Measurements from ENCODE around the gene ARHGAP6.
"Not testable (repeated sequence)": the region's sequence is repeated elsewhere in the genome, so short reads cannot be mapped to it uniquely, and the experiment has no call there.

ARHGAP6 gene

DNA sequence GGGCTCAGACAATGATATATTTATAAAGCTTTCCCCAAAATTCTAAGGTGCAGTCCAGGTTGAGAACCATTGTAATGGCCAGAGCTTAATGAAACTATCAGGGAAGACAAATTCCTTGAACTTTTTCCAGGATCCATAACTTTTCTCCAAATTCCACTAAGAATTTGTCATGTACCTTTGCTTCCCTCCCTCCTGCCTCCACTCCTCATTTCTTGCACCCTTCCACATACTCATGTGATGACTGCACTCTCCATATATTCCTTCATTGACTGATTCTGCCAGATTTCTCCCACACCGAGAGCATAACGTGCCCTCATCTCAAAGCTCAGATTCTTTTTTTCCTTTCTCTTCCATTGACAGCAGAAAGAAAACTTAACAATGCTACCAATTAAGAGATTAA is 393.4 kb downstream of the ARHGAP6 start:
- DNase-seq: no peak

DNA sequence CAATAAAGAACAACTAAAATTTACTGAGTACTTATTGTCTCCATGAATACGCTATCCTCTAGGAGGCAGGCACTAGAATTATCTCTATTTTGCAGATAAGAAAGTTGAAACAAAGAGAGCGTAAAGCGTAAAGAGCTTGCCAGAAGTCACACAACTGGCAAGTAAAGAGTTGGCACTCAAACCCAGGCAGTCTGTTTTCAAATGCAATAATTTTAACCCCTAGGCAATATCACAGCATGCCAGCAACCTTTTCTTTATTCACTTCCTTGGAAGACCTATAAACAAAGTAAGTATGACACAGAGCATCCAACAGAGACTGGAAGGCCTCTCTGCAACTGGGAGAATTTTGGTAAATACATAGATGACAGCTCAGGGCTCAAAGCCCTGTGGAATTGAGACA is 395.7 kb downstream of the ARHGAP6 start:
- no peak for DNase-seq

DNA sequence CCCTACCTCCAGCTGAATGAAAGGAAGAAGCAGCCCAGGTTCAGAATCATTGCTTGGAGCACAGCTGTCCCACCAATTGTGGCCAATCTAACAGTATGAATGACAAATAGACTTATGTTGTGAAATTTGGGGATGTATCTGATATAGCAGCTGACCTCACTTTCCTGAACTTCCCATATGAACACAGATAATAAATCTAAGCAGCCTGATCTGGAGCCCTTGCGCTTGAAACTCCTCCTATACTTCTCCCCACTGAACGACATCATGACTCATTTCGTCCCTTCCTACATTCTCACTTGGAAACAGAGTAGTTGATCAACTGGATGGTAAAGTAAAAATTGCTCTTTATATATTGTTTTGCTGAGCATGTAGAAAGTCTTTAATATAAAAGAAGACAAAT is 396.7 kb downstream of the ARHGAP6 start:
- DNase-seq: no peak

GRCh38 chrX:11267425-11267824 is 398.3 kb downstream of the ARHGAP6 start:
- DNase-seq: no peak

- DNase-seq: no peak
Measured at GRCh38 chrX:11266573-11267003, 399.1 kb downstream of the ARHGAP6 start.

GRCh38 chrX:11265352-11265751 is 400.4 kb downstream of the ARHGAP6 start:
- DNase-seq: no peak

DNA sequence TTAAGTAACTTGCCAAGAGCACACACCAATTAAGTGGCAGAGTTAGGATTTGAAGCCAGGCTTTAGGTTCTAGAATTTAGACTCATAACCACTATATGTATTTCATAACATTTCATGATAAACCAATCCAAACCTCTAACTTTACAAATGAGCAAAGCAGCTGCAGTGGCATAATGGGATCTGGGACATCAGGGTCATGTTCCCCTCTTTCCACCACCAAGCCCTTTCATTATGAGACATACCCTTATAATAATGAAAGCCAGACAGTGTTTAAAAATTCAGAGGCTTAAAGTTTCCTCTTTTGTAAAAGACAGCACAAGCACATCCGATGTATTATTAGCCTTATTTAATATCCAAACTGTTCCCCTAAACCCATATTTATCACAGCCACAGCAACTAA is 400.8 kb downstream of the ARHGAP6 start:
- no peak for DNase-seq

- no peak for DNase-seq
Measured at GRCh38 chrX:11261260-11261659, 404.5 kb downstream of the ARHGAP6 start.

- no peak for DNase-seq
Measured at GRCh38 chrX:11259437-11259836, 406.3 kb downstream of the ARHGAP6 start.

- DNase-seq: no peak
Measured at GRCh38 chrX:11257711-11258110, 408.0 kb downstream of the ARHGAP6 start.

- no peak for DNase-seq
Measured at GRCh38 chrX:11257290-11257689, 408.4 kb downstream of the ARHGAP6 start.

- DNase-seq: no peak
Measured at GRCh38 chrX:11254417-11255109, 411.2 kb downstream of the ARHGAP6 start.

GRCh38 chrX:11244636-11245035 is 421.1 kb downstream of the ARHGAP6 start:
- no peak for DNase-seq

- no peak for DNase-seq
Measured at GRCh38 chrX:11242704-11243103, 423.0 kb downstream of the ARHGAP6 start.

DNA sequence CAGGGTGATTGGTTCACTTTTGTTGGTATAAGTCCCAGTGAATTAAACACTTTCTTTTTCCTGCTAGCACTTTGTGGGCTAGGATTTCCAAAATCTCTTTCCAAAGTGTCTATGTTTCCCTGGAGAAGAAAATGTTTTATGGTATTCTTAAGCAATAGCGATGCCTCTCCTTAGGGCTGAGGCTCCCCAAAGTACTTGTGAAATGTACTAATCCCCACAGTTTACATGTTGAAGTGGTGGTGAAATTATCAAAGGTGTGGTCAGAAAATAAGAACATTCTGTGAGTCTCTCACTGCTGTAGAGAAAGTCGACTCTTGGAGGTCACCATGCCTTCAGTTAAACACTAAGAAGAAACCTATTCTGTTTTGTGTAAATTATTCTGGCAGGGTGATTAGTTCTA is 424.0 kb downstream of the ARHGAP6 start:
- no peak for DNase-seq

DNA sequence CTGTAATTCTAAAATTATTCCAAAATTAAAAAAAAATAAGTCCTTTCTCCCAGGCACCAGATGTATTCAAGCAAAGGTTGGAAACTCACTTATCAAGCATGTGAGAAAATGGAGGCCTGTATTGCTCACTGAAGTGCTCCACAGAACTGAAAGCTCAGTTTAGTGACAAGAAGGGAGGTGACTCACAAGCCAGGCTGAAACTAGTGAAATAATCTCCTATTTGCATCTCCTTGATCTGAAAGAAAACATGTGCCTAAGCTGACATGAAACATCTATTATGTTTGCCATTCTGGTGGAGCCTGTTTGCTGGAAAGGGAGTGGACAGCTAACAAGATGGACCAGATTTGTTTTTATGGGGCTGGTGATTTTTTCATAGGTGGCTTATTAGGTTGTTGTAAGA is 426.5 kb downstream of the ARHGAP6 start:
- no peak for DNase-seq

DNA sequence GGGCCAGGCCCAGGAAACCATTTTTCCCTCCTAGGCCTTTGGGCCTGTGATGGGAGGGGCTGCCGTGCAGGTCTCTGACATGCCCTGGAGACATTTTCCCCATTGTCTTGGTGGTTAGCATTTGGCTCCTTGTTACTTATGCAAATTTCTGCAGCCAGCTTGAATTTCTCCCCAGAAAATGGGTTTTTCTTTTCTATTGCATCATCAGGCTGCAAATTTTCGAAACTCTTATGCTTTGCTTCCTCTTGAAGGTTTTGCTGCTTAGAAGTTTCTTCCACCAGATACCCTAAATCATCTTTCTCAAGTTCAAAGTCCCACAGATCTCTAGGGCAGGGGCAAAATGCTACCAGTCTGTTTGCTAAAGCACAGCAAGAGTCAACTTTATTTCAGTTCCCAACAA is 430.3 kb downstream of the ARHGAP6 start:
- not testable (repeated sequence) for DNase-seq

DNA sequence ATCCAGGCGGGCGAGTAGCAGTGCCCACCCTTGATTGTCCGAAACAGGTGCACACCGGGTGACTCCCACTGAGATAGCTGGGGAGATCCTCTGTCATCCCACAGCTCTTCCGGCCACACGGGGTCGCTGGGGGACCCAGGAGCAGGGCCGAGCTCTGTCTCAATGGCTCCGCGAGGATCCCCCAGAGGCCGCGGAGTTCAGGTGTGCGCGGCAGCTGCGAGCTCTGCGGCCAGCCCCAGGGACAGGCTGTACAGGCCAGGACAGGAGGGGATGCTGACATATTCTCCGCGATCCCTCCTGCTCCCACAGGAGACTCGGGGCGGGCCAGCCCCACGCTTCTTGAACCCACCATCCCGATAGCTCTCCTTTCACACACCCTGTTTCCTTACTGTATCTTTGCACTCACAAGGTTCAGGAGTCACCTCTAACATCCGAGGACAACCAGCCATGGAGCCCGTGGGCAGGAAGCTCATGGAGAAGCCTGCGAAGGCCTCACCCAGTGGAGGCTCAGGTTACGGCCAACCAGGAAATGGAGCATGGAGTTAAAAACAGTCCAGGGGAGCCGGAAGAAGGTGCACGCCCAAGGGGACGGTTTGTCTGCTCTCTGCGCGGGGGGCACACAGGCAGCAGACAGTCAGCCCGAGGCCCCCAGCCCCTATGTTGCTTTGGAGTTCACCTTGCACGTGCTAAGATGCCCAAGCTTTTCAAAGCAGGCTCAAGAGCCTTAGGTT is 450.4 kb downstream of the ARHGAP6 start:
- no peak for DNase-seq

- DNase-seq: no peak
Measured at GRCh38 chrX:11214346-11215190, 451.2 kb downstream of the ARHGAP6 start.

- no peak for DNase-seq
Measured at GRCh38 chrX:11212741-11213140, 453.0 kb downstream of the ARHGAP6 start.

- no peak for DNase-seq
Measured at GRCh38 chrX:11210415-11210801, 455.3 kb downstream of the ARHGAP6 start.

GRCh38 chrX:11209798-11210414 is 455.8 kb downstream of the ARHGAP6 start:
- no peak for DNase-seq

DNA sequence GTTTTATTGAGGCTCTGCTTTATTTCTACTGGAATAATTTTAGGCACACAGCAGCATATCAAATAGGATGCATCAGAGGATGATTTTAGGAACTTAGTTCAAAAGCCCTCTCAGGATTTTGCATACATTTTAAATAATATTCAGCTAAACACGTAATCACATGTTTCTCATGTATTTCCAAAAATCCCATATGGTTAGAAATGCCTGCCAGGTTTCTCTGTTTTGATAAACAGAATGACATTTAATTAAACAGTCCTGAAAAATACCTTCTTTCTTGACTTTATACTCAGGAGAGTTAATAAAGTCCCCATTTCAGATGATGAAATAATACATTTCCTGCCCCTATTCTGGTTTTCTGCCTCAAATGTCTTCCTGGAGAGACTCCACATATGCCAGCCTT is 459.0 kb downstream of the ARHGAP6 start:
- no peak for DNase-seq

Measured in activated CD4-positive, CD25-positive, alpha-beta regulatory T cell treated with anti-CD3 and anti-CD28 coated beads, Interleukin-2, amount 50 U/mL, for 72 hours (primary cell).